Heart left ventricle (tissue), 13 donors: Measurements from ENCODE around the gene UGGT2.

ENCODE experiments used
- CTCF ChIP-seq, 12 donors: fragments of 200-600 bp; sonication (generic) in 4 of 12; IDR thresholded peaks; one replicate each; pipeline versions ENCODE4 v1.5.0 to v1.8.0; 2018 to 2022; ENCODE audit warnings: antibody characterized with exemption in 12 of 12, mild to moderate bottlenecking in 5 of 12
- POLR2A ChIP-seq, 2 donors: fragments of 450-650 bp; IDR thresholded peaks; one replicate each; pipeline ENCODE4 v1.6.1; 2017; ENCODE audit warnings: antibody characterized with exemption in 2 of 2, mild to moderate bottlenecking in 2 of 2, moderate library complexity in 2 of 2
- donor health status: ischemic (EF 13 %, LVEDD 7.1; RV severe dilation, severe dysfunction).
- donor health status: DM: no; HTN: yes; CAD: no.
- donor health status: DM: no; HTN: no; CAD: no.
- donor health status: ischemic (EF 25% LVEDD 6.9; RV normal size, moderate dysfunction).
- donor health status: ischemic (EF 25% LVEDD 5.7; RV mildly dilated, moderate dysfunction).
- donor health status: ischemic (EF 35%, LVEDD 5.7; RV mildly dilated, moderate dysfunction).
- donor health status: nonischemic (EF 11% LVEDD 7.7; RV severe dilation, severe dysfunction).
- donor health status: DM: yes; HTN: yes; CAD: no.
- donor health status: PGD.
- donor health status: ischemic (EF 29% LVEDD 5.4; RV normal size, mild dysfunction).
- donor health status: nonischemic (EF 23%, LVEDD 6.1; RV moderate dilation, normal function).

DNA sequence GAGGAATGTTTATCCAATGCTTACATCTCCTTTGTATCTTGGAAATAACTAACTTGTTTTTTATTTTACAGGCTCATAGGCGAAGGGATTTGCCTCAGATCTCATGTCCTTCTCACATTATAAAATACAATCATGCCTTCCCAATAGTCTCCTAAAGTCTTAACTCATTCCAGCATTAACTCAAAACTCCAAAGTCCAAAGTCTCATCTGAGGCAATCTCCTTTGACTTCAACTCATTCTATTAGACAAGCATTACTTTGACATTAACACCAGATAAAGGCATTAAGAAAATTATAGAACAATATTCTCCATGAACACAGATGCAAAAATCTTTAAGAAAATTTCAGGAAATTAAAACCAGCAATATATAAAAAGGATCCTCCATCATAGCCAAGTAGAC, 238.7 kb downstream of the UGGT2 start:
- no peak for TF ChIP-seq CTCF (IDR thresholded peaks at IDR 0.05)
- TF ChIP-seq POLR2A (IDR thresholded peaks at IDR 0.05): no peak
